GM21528 (cell line): ENCODE data around the gene HOXD10.

Experiments
- ATAC-seq: cut with Tn5 transposase; IDR thresholded peaks from one replicate; pipeline ENCODE4 v1.9.1; 2021; ENCODE audit warnings: mild to moderate bottlenecking, moderate library complexity; ENCODE audit not compliant: unreplicated experiment, low FRiP score

Gene HOXD10

DNA sequence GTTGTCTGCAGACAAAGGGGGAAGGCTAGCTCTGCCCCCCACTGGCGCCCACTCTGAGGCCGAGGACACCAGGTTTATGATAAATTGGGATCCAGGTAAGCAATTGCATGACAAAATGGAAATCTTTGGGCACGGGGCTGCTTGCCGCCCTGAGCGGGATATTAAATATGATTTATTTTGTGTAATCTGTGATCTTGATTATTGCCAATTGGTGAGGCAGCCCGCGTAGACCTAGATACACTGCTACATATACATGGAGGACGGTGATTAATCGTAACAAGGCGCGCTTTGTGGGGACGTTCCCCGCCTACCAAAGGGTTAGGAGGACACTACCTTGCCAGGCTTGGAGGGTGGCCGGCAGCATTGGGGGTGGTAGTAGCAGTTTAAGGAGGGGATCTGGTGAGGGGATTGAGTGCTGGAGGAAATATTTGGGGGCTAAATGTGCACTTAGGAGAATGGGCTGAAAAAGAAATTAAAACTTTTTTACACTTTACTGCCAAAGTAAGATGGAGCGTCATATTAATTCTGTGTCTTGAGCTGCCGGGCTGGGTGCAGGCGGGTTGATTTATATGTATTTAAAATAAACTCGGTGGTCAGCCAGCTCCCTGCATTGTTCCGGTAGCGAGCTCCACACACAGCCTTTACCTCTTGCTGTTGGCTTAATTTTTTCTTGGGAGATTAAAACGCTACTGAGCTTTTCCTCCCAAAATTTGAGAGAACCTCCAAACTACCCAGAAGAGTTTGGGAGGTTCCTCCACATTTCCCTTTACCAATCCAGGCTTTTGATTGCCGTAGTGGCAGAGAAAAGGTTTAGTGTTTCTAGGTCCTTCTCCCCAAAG, 44.6 kb downstream of the HOXD10 start:
- no peak for ATAC-seq

DNA sequence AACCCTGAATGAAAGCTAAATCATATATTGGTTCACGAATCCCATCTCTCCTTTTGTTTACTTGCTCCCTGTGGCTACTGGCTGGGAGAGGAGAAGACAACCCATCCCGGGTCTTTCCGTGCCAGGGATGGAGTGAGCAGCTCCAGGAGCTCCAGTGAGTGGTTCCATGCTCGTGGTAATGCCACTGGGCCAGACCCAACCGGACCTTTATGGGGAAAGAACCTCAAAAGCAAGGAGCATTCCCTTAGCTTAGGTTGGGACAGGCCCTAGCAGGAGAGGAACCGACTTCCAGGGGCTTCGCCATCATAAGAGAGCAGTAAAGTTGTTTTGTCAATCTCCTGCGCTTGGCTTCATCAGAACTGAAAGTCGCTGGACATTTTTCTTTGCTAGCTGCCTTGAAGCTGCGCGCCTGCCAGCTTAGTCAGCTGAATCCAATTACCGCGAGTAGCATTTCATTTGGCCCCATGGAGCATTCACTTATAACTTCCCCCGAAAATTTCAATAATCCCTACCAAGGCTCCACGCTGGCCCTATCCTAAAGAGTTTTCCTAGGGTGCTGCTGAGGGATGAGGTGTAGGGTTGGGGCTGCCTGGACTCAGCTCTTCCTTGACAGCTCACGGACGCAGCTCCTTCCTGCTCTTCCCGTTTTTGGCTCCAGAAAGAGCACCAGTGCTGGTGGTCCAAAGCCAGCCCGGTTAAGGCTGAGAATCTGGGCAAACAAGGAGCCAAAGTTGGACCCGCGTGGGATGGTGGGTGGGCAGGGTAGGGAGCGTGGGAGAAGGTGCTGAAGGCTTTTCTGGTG, 45.4 kb downstream of the HOXD10 start:
- ATAC-seq = no peak

DNA sequence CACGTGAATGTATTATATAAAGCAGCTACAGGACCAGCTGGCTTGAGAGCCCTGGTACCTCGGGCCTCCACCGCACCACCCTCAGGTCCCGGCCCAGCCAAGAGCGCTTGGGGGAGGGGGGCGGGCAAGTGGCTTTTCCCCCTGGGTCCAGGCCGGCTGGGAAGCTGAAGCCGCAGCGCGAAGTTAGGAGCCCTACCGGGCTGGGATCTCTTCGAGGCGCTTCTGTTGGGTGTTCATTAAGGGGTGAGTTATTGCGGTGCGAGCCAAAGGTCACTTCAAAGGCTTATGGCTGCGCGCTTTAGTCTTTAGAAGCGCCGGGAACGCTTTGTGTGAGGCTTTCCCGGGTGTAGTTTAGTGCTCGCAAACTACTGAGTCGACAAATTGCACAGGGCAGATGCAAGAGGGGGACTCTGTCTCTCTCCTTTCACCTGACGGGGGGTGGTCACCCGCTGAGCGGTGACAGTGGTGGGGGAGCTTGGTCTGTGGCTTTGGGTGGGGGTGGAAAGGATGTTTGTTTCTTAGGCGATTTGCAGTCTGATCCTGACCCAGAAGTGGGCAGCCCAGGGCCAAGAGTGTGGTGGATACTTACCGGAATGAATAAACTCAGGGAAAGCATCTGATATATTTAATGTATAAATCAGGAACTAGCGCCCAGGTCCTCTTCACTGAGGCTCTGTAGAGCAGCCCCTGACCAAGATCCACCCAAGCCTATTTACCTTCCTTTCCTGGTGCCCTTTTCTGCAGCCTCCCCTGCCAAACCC, 46.5 kb downstream of the HOXD10 start:
- ATAC-seq = no peak

DNA sequence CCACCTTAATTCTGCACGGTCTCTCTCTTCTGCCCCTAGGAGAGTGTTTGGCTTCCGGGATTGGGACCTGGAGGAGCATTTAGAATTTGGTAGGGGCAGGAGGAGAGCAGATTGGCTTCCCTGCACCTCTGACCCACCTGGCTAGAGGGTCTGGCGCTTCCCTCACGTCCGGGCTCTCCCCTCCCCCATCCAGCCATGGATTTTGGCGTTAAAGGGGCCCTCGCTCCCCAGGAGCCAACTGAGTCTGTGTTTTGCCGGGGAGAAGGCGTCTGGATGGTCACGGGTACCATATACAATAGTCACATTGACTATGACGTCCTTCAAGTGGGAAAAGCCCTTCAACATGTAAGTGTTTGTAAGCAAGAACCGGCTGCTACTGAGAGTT, 47.1 kb downstream of the HOXD10 start:
- no peak for ATAC-seq

DNA sequence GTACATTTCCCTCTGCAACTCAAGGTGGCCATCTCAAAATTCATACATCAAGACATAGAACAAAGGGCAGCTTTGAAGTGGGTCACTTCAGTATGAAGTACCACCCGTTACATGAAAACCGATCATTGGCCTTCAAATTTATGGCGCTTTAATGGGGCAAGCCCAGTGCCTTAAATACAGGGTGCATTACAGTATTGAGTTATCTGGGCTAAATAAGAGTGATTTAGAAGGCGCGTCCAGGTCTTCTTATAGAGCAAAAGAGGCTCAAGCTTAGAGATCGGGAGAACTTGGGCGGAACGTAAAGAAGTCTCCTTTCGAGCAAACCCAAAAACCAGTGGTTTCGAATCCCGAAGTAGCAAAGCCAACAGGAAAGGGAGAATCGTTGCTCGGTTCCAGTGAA, 47.6 kb downstream of the HOXD10 start:
- no peak for ATAC-seq

DNA sequence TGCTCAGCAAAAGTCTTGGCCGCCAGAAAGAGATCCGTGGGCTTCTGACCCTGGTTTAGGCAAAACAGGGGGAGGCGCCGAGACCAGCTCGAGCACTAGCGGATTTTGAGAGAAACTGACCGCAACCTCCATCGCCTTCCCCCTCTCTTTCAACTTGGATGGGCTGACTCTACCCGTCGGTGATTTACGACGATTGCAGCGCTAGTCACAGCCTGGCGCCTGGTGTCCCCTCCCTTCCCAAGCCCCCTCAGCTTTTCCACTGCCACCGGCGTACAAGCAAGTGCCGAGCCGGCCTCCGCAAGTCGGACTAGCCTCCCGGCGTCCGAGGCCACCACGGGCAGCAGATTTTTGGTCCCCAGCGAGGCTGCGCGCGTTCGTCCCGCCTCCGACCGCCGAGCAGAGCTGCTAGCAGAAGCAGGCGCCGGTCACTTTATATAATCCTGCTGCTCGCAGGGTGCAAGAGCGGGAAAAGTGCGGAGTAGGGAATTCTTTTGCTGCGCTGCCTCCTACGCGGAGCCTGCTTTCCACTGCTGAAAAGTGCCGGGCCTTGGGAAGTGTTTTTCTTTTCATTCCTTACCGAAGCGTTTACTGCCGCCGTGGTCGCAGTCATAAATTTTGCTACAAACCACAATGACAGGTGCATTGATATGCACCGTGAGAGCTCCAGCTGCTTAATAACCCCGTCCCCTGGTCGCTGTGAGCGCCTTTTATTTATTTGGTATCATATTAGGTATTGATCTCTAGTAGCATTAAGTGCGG, 48.2 kb downstream of the HOXD10 start:
- ATAC-seq = no peak

DNA sequence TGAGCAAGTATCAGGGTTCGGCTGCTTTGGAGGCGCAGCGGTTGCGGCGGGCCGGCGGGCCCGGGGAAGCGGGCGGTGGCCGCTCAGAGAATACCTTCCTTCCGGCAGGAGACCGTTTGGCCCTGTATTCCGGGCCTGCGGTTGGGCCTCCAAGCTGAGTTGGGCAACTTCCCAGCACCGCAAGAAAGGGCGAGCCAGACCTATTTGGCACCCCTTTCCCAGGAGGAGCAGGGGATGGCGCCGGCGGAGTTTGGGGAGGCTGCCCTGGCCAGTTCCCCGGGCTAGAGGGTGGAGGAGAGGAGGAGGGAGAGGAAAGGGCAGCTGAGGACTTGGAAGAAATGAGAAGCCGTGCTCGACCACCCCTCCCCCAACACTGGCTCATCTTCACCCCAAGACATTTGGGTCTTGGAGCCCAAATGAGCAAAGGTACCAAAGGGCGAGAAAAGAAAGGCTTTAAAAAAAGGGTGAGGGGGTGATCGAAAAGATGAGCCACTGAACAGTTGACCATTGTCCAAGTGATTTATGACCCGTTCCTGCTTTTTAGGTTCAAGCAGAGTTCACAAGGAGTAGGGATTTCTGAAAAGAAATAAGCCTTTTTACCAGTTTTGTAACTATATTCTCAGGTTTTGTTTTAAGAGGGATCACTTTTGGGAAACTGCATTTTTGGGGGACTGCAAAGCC, 48.9 kb downstream of the HOXD10 start:
- ATAC-seq = no peak

DNA sequence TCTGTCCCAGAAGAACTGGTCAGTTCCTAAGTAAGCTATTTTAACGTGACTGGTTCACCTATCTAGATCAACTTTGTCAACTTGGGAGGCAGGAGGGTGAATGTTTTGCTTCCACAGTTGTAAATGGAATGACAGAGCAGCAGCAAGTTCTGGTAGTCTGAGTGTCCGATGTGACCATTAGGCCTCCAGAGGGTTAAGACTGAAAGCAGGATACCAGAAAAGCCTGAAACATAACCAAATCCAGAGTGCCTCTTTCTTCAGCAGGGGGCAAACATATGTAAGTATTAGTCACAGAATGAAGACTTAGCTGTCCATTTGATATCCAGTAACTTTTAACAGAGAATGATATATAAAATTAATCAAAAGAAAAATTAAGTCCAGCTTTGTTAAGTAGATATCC, 49.7 kb downstream of the HOXD10 start:
- no peak for ATAC-seq

DNA sequence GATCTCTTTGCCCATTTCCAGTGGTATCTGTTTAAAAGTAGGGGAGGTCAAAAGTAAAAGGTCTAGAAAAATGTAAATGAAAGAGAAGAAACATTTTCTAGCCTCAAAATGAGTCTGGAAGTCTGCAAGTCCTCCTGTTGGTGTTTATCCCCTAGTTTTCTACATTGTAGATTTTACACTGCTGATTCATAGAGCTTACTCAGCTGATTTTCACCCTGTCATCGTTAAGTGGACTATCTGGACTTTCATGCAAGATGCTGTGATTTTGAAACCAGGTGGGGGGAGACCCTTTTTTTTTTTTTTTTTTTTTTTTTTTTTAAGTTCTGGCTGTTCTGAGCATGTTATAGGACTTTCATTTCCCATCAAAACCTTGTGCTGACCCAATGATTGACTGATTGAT, 50.8 kb downstream of the HOXD10 start:
- no peak for ATAC-seq

DNA sequence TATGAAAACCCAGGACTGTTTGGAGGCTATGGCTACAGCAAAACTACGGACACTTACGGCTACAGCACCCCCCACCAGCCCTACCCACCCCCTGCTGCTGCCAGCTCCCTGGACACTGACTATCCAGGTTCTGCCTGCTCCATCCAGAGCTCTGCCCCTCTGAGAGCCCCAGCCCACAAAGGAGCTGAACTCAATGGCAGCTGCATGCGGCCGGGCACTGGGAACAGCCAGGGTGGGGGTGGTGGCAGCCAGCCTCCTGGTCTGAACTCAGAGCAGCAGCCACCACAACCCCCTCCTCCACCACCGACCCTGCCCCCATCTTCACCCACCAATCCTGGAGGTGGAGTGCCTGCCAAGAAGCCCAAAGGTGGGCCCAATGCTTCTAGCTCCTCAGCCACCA, 52.6 kb downstream of the HOXD10 start:
- ATAC-seq = no peak
